ENCODE measurements around the gene CYTH4. TPM values are rescaled to one million over a fixed set of nuclear protein-coding genes. Genes with fewer than 3 reads are reported as not detected.

The CYTH4 gene
- total RNA-seq, 1 donor from 2014 or later: not detected

GRCh38 chr22:37293172-37293571, 10.9 kb downstream of the CYTH4 start:
- Mint-ChIP-seq H3K27me3 (ENCODE audit: insufficient read depth, low read depth) (peaks cover 11% of the 10 kb centered on the region), H3K4me3 (no peak overlapping the region), H3K4me1 (peaks cover 2% of the 10 kb centered on the region), H3K36me3 (no peaks in the 10 kb centered on the region), H3K27ac (no peak overlapping the region), H3K9me3 (no peaks in the 10 kb centered on the region)
- H3K9me3 ChIP-seq (ENCODE audit: low read depth): no peaks in the 10 kb centered on the region
- H3K4me3 ChIP-seq: no peak overlapping the region
- H3K9ac ChIP-seq: no peak overlapping the region
- H3K36me3 ChIP-seq: no peaks in the 10 kb centered on the region
- H3F3A ChIP-seq (ENCODE audit: low read depth): no peaks in the 10 kb centered on the region
- H3K79me2 ChIP-seq (ENCODE audit: low read depth): no peaks in the 10 kb centered on the region
- no peaks in the 10 kb centered on the region for H3K4me1 ChIP-seq
- no peaks in the 10 kb centered on the region for H3K27me3 ChIP-seq
- no peak overlapping the region for H3K27ac ChIP-seq
- TF ChIP-seq, protein P1, sequence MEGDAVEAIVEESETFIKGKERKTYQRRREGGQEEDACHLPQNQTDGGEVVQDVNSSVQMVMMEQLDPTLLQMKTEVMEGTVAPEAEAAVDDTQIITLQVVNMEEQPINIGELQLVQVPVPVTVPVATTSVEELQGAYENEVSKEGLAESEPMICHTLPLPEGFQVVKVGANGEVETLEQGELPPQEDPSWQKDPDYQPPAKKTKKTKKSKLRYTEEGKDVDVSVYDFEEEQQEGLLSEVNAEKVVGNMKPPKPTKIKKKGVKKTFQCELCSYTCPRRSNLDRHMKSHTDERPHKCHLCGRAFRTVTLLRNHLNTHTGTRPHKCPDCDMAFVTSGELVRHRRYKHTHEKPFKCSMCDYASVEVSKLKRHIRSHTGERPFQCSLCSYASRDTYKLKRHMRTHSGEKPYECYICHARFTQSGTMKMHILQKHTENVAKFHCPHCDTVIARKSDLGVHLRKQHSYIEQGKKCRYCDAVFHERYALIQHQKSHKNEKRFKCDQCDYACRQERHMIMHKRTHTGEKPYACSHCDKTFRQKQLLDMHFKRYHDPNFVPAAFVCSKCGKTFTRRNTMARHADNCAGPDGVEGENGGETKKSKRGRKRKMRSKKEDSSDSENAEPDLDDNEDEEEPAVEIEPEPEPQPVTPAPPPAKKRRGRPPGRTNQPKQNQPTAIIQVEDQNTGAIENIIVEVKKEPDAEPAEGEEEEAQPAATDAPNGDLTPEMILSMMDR (IDR thresholded peaks at IDR 0.05): no peak
- TF ChIP-seq EZH2 (IDR thresholded peaks at IDR 0.05) (no peak), EZH2phosphoT487 (IDR thresholded peaks at IDR 0.05) (no peak)
- H3K4me2 ChIP-seq: no peak overlapping the region
- H4K20me1 ChIP-seq (ENCODE audit: low read depth): no peaks in the 10 kb centered on the region
- DNase-seq (ENCODE audit: low spot score): no peak
- H2AFZ ChIP-seq (replicated peaks): no peak overlapping the region

GRCh38 chr22:37294747-37295146, 12.4 kb downstream of the CYTH4 start:
- H3K27ac ChIP-seq: no peak overlapping the region
- TF ChIP-seq, protein P1 (IDR thresholded peaks at IDR 0.05): no peak
- TF ChIP-seq EZH2phosphoT487 (IDR thresholded peaks at IDR 0.05) (no peak), EZH2 (IDR thresholded peaks at IDR 0.05) (no peak)
- H3K4me2 ChIP-seq: no peak overlapping the region
- no peaks in the 10 kb centered on the region for H3K4me1 ChIP-seq
- no peaks in the 10 kb centered on the region for H3K9me3 ChIP-seq (ENCODE audit: low read depth)
- Mint-ChIP-seq H3K27me3 (ENCODE audit: insufficient read depth, low read depth) (peaks cover 11% of the 10 kb centered on the region), H3K27ac (no peak overlapping the region), H3K9me3 (no peaks in the 10 kb centered on the region), H3K4me1 (peaks cover 2% of the 10 kb centered on the region), H3K36me3 (no peaks in the 10 kb centered on the region), H3K4me3 (no peak overlapping the region)
- H3K79me2 ChIP-seq (ENCODE audit: low read depth): no peaks in the 10 kb centered on the region
- H3K27me3 ChIP-seq: no peaks in the 10 kb centered on the region
- no peak for DNase-seq (ENCODE audit: low spot score)
- no peaks in the 10 kb centered on the region for H4K20me1 ChIP-seq (ENCODE audit: low read depth)
- H3K36me3 ChIP-seq: no peaks in the 10 kb centered on the region
- H2AFZ ChIP-seq (replicated peaks): no peak overlapping the region
- no peak overlapping the region for H3K4me3 ChIP-seq
- H3K9ac ChIP-seq: no peak overlapping the region
- no peaks in the 10 kb centered on the region for H3F3A ChIP-seq (ENCODE audit: low read depth)

GRCh38 chr22:37295213-37295886, 13.0 kb downstream of the CYTH4 start:
- H3K9me3 Mint-ChIP-seq: no peaks in the 10 kb centered on the region
- peak overlapping the region; percentile 24 for H3K4me3 Mint-ChIP-seq
- H3K9ac ChIP-seq: no peak overlapping the region
- no peak for DNase-seq (ENCODE audit: low spot score)
- no peak overlapping the region for H3K27ac ChIP-seq
- H4K20me1 ChIP-seq (ENCODE audit: low read depth): no peaks in the 10 kb centered on the region
- peak overlapping the region; percentile 25 for H3K27ac Mint-ChIP-seq
- no peaks in the 10 kb centered on the region for H3K79me2 ChIP-seq (ENCODE audit: low read depth)
- H3K36me3 ChIP-seq: no peaks in the 10 kb centered on the region
- H2AFZ ChIP-seq (replicated peaks): no peak overlapping the region
- peaks cover 2% of the 10 kb centered on the region for H3K4me1 Mint-ChIP-seq
- no peaks in the 10 kb centered on the region for H3F3A ChIP-seq (ENCODE audit: low read depth)
- no peak overlapping the region for H3K4me3 ChIP-seq
- H3K9me3 ChIP-seq (ENCODE audit: low read depth): no peaks in the 10 kb centered on the region
- no peaks in the 10 kb centered on the region for H3K36me3 Mint-ChIP-seq
- TF ChIP-seq EZH2 (IDR thresholded peaks at IDR 0.05) (no peak), EZH2phosphoT487 (IDR thresholded peaks at IDR 0.05) (no peak)
- TF ChIP-seq, protein P1 (IDR thresholded peaks at IDR 0.05): no peak
- no peak overlapping the region for H3K4me2 ChIP-seq
- no peaks in the 10 kb centered on the region for H3K4me1 ChIP-seq
- H3K27me3 Mint-ChIP-seq (ENCODE audit: insufficient read depth, low read depth): peaks cover 11% of the 10 kb centered on the region
- no peaks in the 10 kb centered on the region for H3K27me3 ChIP-seq

All from neural progenitor cell (in vitro differentiated cells).